Stimulated activated CD8-positive, alpha-beta memory T cell treated with anti-CD3 and anti-CD28 coated beads, Interleukin-2, amount 100 ng/mL, for 1 hour (primary cell): ENCODE data around the gene MAP4K4.
"Not testable (repeated sequence)": the region's sequence is repeated elsewhere in the genome, so short reads cannot be mapped to it uniquely, and the experiment has no call there.

Experiments
- DNase-seq, 2 donors: peaks; one replicate each; pipeline ENCODE4 v3.0.0-alpha.2; 2020; ENCODE audit warnings: low read depth in 2 of 2

The MAP4K4 gene

DNA sequence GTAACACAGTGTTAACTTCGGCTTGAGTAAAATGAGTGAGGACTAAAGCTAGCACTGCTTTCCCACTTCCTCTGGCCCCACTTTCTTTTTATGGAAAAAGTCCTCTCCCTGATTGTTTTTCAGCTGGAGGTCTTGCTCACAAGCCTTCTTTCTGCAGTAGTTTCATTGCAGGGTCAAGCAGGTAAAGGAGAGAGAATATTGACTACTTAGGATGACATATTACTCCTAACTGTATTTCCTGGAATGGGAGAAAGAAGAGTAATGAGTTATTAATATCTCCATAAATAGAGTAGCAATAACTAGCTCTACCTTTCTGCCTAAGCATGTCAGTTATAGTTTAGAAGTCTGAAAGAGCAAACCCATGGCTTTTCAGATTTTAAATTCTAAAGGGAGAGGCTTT, 45.0 kb downstream of the MAP4K4 start:
- DNase-seq, result no peak

GRCh38 chr2:101743288-101743687, 45.8 kb downstream of the MAP4K4 start:
- DNase-seq, result no peak

GRCh38 chr2:101744832-101745231, 47.3 kb downstream of the MAP4K4 start:
- DNase-seq, result no peak

DNA sequence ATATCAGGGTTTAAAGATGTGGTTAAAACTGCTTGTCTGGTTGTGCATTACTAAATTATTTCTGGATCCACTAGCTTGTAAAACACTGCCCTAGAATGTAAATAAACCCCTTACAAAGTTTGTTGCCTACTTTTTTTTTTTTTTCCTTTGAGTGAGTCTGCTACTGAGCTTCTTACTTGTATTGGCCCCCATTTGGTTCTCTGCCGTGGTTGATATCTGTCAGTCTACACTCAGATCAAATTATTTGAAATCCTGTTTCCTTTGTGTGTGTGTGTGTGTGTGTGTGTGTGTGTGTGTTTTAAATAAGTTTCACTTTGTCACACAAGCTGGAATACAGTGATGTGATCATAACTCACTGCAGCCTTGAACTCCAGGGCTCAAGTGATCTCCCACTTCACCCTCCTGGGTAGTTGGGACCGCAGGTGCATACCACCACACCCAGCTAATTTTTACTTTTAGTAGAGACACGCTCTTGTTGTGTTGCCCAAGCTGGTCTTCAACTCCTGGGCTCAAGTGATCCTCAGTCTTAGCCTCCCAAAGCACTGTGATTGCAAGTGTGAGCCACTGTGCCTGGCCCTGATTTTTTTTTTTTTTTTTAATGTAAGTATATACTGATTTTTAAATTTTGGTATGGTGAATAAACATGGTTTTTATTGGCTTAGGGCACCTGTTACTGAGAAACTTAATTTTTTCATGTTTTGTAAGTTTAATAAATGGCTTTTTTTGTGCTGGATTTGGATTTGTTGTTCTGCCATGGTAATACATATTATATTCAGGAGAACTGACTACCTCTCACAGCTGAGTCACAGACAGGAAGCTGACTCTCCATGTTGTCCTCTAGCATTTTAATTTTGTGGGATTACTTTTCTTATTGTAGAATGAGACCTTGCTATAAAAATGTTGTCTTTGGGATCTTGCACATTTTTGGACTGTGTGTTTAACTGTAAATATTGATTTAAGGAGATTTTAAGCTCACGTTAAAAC, 48.5 kb downstream of the MAP4K4 start:
- no peak for DNase-seq

- no peak for DNase-seq
Measured at GRCh38 chr2:101748000-101748399, 50.5 kb downstream of the MAP4K4 start.

- DNase-seq, result not testable (repeated sequence)
Measured at GRCh38 chr2:101748462-101748861, 51.0 kb downstream of the MAP4K4 start.

DNA sequence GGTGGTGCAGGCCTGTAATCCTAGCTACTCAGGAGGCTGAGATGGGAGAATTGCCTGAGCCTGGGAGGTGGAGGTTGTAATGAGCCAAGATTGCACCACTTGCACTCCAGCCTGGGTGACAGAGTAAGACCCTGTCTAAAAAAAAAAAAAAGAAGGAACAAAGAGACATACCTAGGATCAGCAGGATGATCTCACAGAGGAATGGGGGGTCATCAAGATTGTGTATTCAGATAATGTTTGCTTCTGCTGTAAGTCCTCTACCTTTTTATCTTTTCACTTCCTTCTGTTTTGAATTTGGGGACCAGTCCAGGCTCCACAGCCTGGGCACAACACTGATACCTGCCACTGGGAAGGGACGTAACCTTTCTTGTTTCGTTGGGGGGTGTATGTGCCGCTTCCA, 53.2 kb downstream of the MAP4K4 start:
- no peak for DNase-seq

DNA sequence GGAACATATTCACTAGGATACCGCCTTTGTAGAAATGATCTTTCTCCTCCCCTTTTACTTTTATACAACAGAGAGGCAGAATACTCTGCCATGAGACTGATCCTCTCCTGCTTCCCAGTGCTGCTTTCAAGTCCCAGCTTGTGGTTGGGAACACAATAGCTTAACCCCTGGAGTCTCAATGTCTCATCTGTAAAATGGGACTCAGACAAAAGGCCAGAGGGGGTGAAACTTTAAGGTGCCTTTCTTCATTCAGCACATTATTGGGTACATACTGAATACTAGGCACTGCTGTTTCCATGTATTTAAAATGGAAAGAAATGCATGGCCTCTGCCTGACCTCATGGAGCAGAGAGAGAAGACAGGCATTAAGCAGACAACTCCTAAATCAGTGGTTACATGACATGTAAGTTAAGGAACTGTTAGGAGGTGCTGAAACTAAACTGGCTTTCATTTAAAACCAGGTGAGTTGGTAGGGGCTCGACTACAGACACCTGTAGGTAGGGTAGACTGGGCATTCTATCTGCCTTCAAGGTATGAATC, 53.8 kb downstream of the MAP4K4 start:
- DNase-seq, result no peak

DNA sequence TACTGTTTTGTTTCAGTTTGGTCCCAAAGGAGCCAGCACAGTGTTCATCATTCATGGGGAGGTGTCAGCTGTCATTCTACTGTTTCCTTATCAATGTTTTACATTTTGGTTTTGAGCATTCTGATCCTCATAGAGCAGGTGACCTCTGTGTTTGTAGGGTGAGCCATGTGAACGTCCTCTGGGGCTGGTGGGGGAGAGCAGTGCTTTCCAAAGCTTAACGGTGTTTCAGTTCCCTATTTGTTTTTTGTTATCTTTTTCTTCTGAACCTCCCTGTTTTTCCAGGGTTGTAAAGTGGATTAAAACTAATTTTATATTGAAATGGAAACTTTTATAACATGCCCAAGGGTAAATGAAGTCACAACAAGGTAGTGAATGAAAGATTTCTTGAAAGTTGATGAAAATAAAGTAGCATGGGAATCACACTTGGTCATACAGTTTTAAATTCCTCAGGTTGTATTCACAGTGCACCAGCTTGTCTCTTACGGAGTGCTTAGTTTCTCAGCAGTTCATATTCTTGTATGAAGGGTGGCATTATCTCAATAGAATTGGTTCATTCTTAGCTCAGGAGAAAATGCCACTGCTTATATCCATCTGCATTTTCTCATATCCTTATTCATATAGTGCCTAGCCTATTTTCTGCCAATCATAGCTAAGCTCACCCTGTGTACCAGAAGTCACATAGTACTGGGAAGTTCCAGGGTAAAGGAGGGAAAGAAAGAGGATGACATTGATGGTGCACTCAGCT, 54.5 kb downstream of the MAP4K4 start:
- DNase-seq, result no peak

- no peak for DNase-seq
Measured at GRCh38 chr2:101752716-101753616, 55.5 kb downstream of the MAP4K4 start.

GRCh38 chr2:101753720-101754490, 56.4 kb downstream of the MAP4K4 start:
- no peak for DNase-seq

DNA sequence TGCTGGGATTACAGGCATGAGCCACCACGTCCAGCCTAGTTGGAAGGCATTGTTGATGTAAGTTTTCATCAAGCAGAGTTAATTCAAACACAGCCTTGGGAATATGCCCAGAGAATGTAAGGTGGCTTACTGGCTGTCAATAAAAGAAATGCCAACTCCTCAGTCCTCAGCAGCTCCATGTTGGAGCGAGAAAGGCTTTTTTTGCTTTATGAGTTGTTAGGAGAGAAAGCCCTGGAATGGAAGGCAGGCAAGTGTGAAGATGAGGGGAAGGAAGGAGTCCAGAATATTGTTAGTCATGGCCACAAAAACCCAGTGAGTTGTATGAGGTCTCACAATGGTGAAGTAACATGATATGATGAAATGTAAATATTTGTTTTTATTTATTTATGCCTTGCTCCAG, 57.1 kb downstream of the MAP4K4 start:
- DNase-seq, result no peak

- DNase-seq, result no peak
Measured at GRCh38 chr2:101756266-101756665, 58.8 kb downstream of the MAP4K4 start.

DNA sequence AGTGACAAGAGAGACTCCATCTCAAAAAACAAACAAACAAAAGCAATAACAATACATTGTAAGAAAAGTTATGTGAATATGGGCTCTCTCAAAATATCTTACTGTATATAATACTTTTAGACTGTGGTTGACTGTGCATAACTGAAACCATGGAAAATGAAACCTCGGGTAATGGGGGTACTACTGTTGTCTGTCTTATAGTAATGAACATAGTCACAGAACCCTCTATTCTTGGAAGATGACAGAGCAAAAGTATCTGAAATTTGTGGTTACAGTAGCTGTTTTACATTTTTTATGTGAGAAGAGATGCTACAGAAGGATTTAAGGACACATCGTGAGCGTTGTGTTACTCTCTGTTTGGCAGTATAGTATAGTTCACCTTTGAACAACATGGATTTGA, 60.5 kb downstream of the MAP4K4 start:
- DNase-seq, result no peak

- no peak for DNase-seq
Measured at GRCh38 chr2:101759162-101759561, 61.7 kb downstream of the MAP4K4 start.

DNA sequence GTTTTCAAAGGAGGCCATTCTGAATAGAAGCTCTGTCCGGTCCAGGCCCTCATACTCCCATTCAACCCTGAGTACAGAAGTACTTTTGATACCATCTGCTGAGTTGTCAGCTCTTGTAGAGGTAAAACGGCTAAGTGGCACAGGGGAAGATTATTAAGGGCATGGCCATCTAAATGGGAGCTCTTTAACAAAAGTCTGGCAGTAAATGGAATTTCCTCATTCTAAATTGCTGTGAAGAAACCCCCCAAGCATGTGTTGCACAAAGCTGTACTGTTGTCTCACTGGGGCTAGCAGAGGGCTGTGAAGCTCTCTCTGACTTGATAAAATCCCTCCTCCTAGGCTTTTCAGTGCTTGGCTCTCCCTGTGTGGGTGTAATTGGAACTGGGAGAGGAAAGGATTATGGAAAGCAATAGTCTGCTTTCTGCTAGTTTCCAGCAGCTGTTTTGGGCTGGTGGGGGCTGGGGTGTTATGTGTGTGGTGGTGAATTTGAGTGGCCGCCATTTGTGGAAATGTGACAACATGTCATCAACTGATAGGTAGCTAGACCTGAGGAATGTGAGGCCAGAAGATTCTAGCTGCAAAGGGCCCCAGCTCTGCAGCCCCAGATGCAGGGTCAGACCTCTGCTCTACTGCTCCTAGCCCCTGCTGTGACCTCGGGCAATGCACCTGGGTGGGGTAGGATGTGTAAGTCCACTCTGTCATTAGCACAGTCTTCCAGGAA, 65.1 kb downstream of the MAP4K4 start:
- no peak for DNase-seq

GRCh38 chr2:101763496-101764333, 66.2 kb downstream of the MAP4K4 start:
- no peak for DNase-seq

GRCh38 chr2:101766337-101766736, 68.8 kb downstream of the MAP4K4 start:
- no peak for DNase-seq
